SK-N-SH treated with all-trans-retinoic acid at 6 μM for 48 hours (cell line): ENCODE measurements around the gene TACR2.

Experiments
- ATAC-seq: fragments of 200-7000 bp; cut with Tn5 transposase; 3 replicates; pipeline ENCODE4 v1.9.1; 2020; ENCODE audit warnings: mild to moderate bottlenecking, moderate library complexity
- ARNTL ChIP-seq: fragments of 450-650 bp; formaldehyde crosslinking; IDR thresholded peaks from 2 replicates; pipeline ENCODE4 v1.5.0; 2020; ENCODE audit warnings: low read depth, mild to moderate bottlenecking, moderate library complexity, borderline replicate concordance
- BACH2 ChIP-seq: fragments of 250-450 bp; sonication (Bioruptor Pico); IDR thresholded peaks from 2 replicates; pipeline ENCODE4 v1.9.0; 2021; ENCODE audit warnings: mild to moderate bottlenecking, borderline replicate concordance
- CREB5 ChIP-seq: fragments of 250-450 bp; sonication (Bioruptor Pico); IDR thresholded peaks from 2 replicates; pipeline ENCODE4 v1.5.1; 2020; ENCODE audit warnings: low read depth, mild to moderate bottlenecking, moderate library complexity
- CSDC2 ChIP-seq: fragments of 250-450 bp; sonication (Bioruptor Pico); IDR thresholded peaks from 2 replicates; pipeline ENCODE4 v1.5.0; 2020; ENCODE audit warnings: mild to moderate bottlenecking, moderate library complexity
- ESRRG ChIP-seq: fragments of 250-450 bp; sonication (Bioruptor Pico); IDR thresholded peaks from 2 replicates; pipeline ENCODE4 v1.6.1; 2021; ENCODE audit warnings: mild to moderate bottlenecking
- GLIS3 ChIP-seq: fragments of 250-450 bp; sonication (Bioruptor Pico); IDR thresholded peaks from 2 replicates; pipeline ENCODE4 v1.5.0; 2020; ENCODE audit warnings: mild to moderate bottlenecking, moderate library complexity
- ISL1 ChIP-seq: fragments of 250-450 bp; sonication (Bioruptor Pico); IDR thresholded peaks from 2 replicates; pipeline ENCODE4 v2.1.2; 2022; ENCODE audit warnings: mild to moderate bottlenecking, moderate library complexity
- PATZ1 ChIP-seq: fragments of 250-450 bp; sonication (Bioruptor Pico); IDR thresholded peaks from 2 replicates; pipeline ENCODE4 v1.8.0; 2020; ENCODE audit warnings: mild to moderate bottlenecking, moderate library complexity, borderline replicate concordance
- PPARA ChIP-seq: fragments of 250-450 bp; sonication (Bioruptor Pico); IDR thresholded peaks from 2 replicates; pipeline ENCODE4 v1.5.0; 2020; ENCODE audit warnings: mild to moderate bottlenecking, borderline replicate concordance
- RARB ChIP-seq: fragments of 250-450 bp; sonication (Bioruptor Pico); IDR thresholded peaks from 2 replicates; pipeline ENCODE4 v1.8.0; 2021; ENCODE audit warnings: mild to moderate bottlenecking, moderate library complexity
- SNAI2 ChIP-seq: fragments of 250-450 bp; sonication (Bioruptor Pico); IDR thresholded peaks from 2 replicates; pipeline ENCODE4 v1.5.0; 2020; ENCODE audit warnings: mild to moderate bottlenecking, moderate library complexity
- TCF4 ChIP-seq: fragments of 250-450 bp; sonication (Bioruptor Pico); IDR thresholded peaks from 2 replicates; pipeline ENCODE4 v1.8.0; 2021; ENCODE audit warnings: mild to moderate bottlenecking, moderate library complexity, borderline replicate concordance
- TOX ChIP-seq: fragments of 250-450 bp; sonication (Bioruptor Pico); IDR thresholded peaks from 2 replicates; pipeline ENCODE4 v1.8.0; 2021; ENCODE audit warnings: mild to moderate bottlenecking, moderate library complexity, borderline replicate concordance
- ZFP3 ChIP-seq: fragments of 250-450 bp; sonication (Bioruptor Pico); IDR thresholded peaks from 2 replicates; pipeline ENCODE4 v1.5.0; 2020; ENCODE audit warnings: mild to moderate bottlenecking, moderate library complexity
- ZFP30 ChIP-seq: fragments of 450-650 bp; formaldehyde crosslinking; IDR thresholded peaks from 2 replicates; pipeline ENCODE4 v1.5.0; 2022; ENCODE audit warnings: mild to moderate bottlenecking, moderate library complexity
- ZNF565 ChIP-seq: fragments of 450-650 bp; formaldehyde crosslinking; conservative IDR thresholded peaks from 2 replicates; pipeline ENCODE4 v1.5.0; 2020; ENCODE audit warnings: low read depth, mild to moderate bottlenecking, moderate library complexity
- ZNF70 ChIP-seq: fragments of 450-650 bp; formaldehyde crosslinking; IDR thresholded peaks from 2 replicates; pipeline ENCODE4 v1.5.0; 2020; ENCODE audit warnings: mild to moderate bottlenecking, moderate library complexity
- ZNF8 ChIP-seq: fragments of 450-650 bp; formaldehyde crosslinking; IDR thresholded peaks from 2 replicates; pipeline ENCODE4 v1.5.0; 2020; ENCODE audit warnings: mild to moderate bottlenecking, moderate library complexity
- TF ChIP-seq, protein P1 (sequence below): fragments of 250-450 bp; sonication (Bioruptor Pico); IDR thresholded peaks from 2 replicates; pipeline ENCODE4 v1.5.1; 2021; ENCODE audit warnings: mild to moderate bottlenecking, moderate library complexity
- TF ChIP-seq, protein P2 (sequence below): fragments of 250-450 bp; sonication (Bioruptor Pico); IDR thresholded peaks from 2 replicates; pipeline ENCODE4 v1.8.0; 2021; ENCODE audit warnings: low read depth, mild to moderate bottlenecking, moderate library complexity, borderline replicate concordance
- TF ChIP-seq, protein P3 (sequence below): fragments of 250-450 bp; sonication (Bioruptor Pico); IDR thresholded peaks from 2 replicates; pipeline ENCODE4 v1.5.0; 2020; ENCODE audit warnings: mild to moderate bottlenecking, moderate library complexity

The TACR2 gene

DNA sequence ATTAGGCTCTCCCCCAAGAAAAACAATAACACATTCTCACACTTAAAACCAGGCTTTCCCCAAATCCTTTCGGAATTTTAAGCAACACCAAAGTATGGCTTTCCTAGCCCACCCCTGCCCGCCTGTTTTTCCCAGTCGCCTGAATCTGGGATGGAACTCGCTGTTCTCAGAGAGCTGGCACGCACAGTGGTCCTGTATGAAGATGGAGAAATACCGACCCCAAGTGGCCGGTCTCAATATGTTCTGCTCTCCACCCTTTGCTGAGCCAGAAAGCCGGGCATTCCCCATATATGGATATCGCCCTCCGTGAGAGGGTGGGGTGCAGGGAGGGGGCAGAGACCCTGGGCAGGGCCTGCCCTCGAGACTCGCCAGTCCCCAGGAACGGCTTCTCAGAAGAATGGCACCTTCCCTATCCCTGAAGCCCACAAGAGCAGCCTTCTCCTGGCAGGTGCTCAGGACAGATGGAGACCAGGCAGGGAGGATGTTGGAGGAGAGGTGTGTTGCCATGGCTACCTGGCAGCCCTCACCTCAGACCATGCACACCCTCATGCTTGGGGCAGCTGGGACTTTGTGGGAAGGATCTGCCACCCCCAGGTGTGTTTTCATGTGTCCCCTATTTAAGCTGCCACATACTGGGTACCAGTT lies 3.4 kb downstream of the TACR2 start:
- TF ChIP-seq, protein P1, sequence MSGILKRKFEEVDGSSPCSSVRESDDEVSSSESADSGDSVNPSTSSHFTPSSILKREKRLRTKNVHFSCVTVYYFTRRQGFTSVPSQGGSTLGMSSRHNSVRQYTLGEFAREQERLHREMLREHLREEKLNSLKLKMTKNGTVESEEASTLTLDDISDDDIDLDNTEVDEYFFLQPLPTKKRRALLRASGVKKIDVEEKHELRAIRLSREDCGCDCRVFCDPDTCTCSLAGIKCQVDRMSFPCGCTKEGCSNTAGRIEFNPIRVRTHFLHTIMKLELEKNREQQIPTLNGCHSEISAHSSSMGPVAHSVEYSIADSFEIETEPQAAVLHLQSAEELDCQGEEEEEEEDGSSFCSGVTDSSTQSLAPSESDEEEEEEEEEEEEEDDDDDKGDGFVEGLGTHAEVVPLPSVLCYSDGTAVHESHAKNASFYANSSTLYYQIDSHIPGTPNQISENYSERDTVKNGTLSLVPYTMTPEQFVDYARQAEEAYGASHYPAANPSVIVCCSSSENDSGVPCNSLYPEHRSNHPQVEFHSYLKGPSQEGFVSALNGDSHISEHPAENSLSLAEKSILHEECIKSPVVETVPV (CRISPR knock-in tag): no peak
- TF ChIP-seq ZNF70 (CRISPR knock-in tag) (no peak), ZNF565 (CRISPR knock-in tag) (no peak), TCF4 (CRISPR knock-in tag) (no peak), TOX (no peak), PPARA (CRISPR knock-in tag) (no peak), BACH2 (no peak), CSDC2 (CRISPR knock-in tag) (no peak), ARNTL (CRISPR knock-in tag) (no peak), ZFP30 (CRISPR knock-in tag) (no peak), ZNF8 (CRISPR knock-in tag) (no peak), GLIS3 (CRISPR knock-in tag) (no peak), PATZ1 (CRISPR knock-in tag) (no peak)
- TF ChIP-seq, protein P2, sequence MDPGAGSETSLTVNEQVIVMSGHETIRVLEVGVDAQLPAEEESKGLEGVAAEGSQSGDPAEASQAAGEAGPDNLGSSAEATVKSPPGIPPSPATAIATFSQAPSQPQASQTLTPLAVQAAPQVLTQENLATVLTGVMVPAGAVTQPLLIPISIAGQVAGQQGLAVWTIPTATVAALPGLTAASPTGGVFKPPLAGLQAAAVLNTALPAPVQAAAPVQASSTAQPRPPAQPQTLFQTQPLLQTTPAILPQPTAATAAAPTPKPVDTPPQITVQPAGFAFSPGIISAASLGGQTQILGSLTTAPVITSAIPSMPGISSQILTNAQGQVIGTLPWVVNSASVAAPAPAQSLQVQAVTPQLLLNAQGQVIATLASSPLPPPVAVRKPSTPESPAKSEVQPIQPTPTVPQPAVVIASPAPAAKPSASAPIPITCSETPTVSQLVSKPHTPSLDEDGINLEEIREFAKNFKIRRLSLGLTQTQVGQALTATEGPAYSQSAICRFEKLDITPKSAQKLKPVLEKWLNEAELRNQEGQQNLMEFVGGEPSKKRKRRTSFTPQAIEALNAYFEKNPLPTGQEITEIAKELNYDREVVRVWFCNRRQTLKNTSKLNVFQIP (CRISPR knock-in tag): no peak
- TF ChIP-seq, protein P3, sequence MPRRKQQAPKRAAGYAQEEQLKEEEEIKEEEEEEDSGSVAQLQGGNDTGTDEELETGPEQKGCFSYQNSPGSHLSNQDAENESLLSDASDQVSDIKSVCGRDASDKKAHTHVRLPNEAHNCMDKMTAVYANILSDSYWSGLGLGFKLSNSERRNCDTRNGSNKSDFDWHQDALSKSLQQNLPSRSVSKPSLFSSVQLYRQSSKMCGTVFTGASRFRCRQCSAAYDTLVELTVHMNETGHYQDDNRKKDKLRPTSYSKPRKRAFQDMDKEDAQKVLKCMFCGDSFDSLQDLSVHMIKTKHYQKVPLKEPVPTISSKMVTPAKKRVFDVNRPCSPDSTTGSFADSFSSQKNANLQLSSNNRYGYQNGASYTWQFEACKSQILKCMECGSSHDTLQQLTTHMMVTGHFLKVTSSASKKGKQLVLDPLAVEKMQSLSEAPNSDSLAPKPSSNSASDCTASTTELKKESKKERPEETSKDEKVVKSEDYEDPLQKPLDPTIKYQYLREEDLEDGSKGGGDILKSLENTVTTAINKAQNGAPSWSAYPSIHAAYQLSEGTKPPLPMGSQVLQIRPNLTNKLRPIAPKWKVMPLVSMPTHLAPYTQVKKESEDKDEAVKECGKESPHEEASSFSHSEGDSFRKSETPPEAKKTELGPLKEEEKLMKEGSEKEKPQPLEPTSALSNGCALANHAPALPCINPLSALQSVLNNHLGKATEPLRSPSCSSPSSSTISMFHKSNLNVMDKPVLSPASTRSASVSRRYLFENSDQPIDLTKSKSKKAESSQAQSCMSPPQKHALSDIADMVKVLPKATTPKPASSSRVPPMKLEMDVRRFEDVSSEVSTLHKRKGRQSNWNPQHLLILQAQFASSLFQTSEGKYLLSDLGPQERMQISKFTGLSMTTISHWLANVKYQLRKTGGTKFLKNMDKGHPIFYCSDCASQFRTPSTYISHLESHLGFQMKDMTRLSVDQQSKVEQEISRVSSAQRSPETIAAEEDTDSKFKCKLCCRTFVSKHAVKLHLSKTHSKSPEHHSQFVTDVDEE: no peak
- TF ChIP-seq, all 23 proteins: peak for 0
- peak; percentile 62 for ATAC-seq

GRCh38 chr10:69412232-69412790 lies 4.4 kb downstream of the TACR2 start:
- ATAC-seq: no peak
- TF ChIP-seq TCF4 (CRISPR knock-in tag) (no peak), ZNF70 (CRISPR knock-in tag) (no peak), ZFP30 (CRISPR knock-in tag) (no peak), TOX (no peak), ARNTL (CRISPR knock-in tag) (no peak), SNAI2 (no peak), CREB5 (CRISPR knock-in tag) (no peak), PPARA (CRISPR knock-in tag) (no peak), ESRRG (no peak), GLIS3 (CRISPR knock-in tag) (no peak), ISL1 (CRISPR knock-in tag) (no peak), ZNF565 (CRISPR knock-in tag) (no peak), ZFP3 (no peak), RARB (CRISPR knock-in tag) (no peak)
- TF ChIP-seq, protein P2 (CRISPR knock-in tag): no peak
- TF ChIP-seq, protein P1 (CRISPR knock-in tag): no peak
- TF ChIP-seq, protein P3: no peak
